ENCODE measurements around the gene VAPB.

VAPB gene

GRCh38 chr20:58498470-58499068 is 109.5 kb downstream of the VAPB start:
- in situ Hi-C loops (cut with MboI; ENCODE audit: low sequenced_read_pairs): loop anchor here (25.0 kb wide), 3 partner anchors 339 to 964 kb away; no protein-coding TSS in a partner anchor

- in situ Hi-C loops (cut with MboI; ENCODE audit: low sequenced_read_pairs): no loop called here
Measured at GRCh38 chr20:58500256-58500655, 111.2 kb downstream of the VAPB start.
